Measurements from ENCODE around the gene IL12RB2.

GRCh38 chr1:67299296-67299695 lies 8.4 kb upstream of the IL12RB2 start:
- TF ChIP-seq, protein P1, sequence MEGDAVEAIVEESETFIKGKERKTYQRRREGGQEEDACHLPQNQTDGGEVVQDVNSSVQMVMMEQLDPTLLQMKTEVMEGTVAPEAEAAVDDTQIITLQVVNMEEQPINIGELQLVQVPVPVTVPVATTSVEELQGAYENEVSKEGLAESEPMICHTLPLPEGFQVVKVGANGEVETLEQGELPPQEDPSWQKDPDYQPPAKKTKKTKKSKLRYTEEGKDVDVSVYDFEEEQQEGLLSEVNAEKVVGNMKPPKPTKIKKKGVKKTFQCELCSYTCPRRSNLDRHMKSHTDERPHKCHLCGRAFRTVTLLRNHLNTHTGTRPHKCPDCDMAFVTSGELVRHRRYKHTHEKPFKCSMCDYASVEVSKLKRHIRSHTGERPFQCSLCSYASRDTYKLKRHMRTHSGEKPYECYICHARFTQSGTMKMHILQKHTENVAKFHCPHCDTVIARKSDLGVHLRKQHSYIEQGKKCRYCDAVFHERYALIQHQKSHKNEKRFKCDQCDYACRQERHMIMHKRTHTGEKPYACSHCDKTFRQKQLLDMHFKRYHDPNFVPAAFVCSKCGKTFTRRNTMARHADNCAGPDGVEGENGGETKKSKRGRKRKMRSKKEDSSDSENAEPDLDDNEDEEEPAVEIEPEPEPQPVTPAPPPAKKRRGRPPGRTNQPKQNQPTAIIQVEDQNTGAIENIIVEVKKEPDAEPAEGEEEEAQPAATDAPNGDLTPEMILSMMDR (IDR thresholded peaks at IDR 0.05; ENCODE audit: low read length) = no peak
- no peak for TF ChIP-seq EZH2phosphoT487 (IDR thresholded peaks at IDR 0.05; ENCODE audit: low read length)

All from MM.1S (cell line).